ENCODE data around the gene TMEM204.

Gene TMEM204

DNA sequence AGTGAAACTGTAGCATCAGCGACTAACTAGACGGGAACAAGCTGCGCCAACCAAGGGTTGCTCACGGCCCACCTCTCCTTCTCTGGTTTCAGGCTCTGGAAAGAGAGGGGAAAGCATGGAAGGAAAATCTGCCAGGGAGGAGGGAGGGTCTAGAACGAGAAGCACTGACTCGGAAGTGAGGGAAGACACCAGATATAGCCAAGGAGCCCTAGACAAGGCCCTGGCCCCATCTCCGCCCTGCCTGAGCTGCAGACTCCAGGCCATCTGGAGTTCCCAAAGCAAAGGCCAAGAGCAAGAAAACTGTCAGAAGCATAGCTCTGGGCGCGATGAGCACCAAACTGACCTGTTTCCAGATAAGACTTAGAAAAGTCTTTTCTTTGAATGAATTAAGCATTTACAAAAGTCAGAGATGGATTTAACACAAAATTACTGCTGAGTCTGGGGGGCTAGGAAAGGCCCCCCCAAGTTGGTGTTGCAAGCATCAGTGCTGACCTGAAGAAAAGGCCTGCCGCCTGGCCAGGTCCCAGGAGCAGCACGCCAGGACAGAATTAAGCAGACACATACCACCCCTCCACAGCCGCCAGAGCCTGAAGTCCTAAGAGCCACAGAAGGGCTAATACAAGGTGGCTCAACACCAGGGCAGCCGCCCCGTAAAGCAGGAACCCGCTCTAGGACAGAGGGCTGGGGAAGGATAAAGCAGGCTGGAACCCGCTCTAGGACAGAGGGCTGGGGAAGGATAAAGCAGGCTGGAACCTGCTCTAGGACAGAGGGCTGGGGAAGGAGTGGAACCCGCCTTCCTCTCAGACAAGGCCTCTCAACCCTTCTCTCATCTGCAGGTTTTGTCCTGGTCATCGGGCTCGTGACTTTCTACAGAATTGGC lies 20.7 kb downstream of the TMEM204 start:
- no peak for DNase-seq (ENCODE audit: extremely low read depth in 1 of 2, low read depth in 1 of 2)

GRCh38 chr16:1554826-1555445 lies 21.5 kb downstream of the TMEM204 start:
- DNase-seq (ENCODE audit: extremely low read depth in 1 of 2, low read depth in 1 of 2), result no peak

GRCh38 chr16:1556254-1556653 lies 22.8 kb downstream of the TMEM204 start:
- DNase-seq (ENCODE audit: extremely low read depth in 1 of 2, low read depth in 1 of 2), result no peak

- no peak for DNase-seq (ENCODE audit: extremely low read depth in 1 of 2, low read depth in 1 of 2)
Measured at GRCh38 chr16:1557074-1557473, 23.6 kb downstream of the TMEM204 start.

- no peak for DNase-seq (ENCODE audit: extremely low read depth in 1 of 2, low read depth in 1 of 2)
Measured at GRCh38 chr16:1557576-1557975, 24.1 kb downstream of the TMEM204 start.

- no peak for DNase-seq (ENCODE audit: extremely low read depth in 1 of 2, low read depth in 1 of 2)
Measured at GRCh38 chr16:1559446-1559975, 26.0 kb downstream of the TMEM204 start.

DNA sequence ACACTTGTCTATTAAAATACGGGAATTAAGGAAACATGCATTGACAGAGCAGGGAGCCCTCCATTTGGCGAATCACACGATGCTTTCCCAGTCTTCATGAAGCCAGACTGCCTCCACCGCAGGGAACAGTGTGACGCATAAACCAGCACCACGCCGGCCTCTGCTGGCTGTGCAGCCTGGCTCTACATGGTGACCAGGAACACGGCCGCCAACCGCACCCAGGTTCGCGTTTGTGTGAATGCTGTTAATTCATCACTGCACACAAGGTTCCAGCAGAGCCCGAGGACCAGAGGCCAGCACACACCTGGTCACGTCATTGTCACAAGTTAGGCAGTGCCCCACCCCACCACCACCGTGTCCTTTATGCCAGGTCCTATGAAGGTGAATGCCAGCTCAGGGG lies 26.7 kb downstream of the TMEM204 start:
- DNase-seq (ENCODE audit: extremely low read depth in 1 of 2, low read depth in 1 of 2), result no peak

DNA sequence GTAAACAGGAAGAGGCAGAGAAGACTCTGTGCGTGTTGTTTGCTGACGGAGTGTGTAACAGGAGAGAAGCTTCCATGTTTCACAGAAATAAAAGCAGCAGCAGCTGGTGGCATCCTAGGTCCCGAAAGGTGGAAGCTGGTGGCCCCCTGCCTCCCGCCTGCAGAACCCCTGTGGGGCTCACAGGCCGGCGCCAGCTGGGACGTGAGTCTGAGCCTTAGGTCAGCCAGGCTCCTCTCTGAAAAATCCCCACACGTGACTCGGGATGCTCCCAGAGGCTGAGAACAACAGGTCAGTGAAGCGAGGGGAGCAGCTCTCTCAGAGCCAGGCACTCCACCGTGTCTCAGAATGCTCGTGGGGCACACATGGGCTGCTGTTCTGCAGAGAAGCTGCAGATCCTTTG lies 27.4 kb downstream of the TMEM204 start:
- no peak for DNase-seq (ENCODE audit: extremely low read depth in 1 of 2, low read depth in 1 of 2)

GRCh38 chr16:1561266-1561665 lies 27.8 kb downstream of the TMEM204 start:
- DNase-seq (ENCODE audit: extremely low read depth in 1 of 2, low read depth in 1 of 2), result no peak

DNA sequence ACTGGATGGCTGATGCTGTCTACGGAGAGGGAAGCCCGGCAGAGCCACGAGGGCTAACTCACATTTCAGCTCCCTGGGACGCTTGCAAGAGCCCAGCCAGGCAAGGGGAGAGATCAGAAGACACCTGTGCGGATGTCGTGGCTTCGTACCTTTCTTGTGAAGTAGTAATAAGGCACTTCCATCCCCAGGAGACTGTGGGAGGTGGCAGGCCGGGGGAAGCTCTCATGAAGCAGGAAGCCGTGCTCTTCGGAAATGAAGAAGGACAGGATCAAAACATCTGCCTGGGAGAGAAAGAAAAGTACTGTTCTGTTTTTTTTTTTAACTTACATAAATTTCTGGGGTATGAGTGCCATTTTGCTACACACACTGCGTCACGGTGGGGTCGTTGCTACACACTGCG lies 28.4 kb downstream of the TMEM204 start:
- DNase-seq (ENCODE audit: extremely low read depth in 1 of 2, low read depth in 1 of 2), result no peak

DNA sequence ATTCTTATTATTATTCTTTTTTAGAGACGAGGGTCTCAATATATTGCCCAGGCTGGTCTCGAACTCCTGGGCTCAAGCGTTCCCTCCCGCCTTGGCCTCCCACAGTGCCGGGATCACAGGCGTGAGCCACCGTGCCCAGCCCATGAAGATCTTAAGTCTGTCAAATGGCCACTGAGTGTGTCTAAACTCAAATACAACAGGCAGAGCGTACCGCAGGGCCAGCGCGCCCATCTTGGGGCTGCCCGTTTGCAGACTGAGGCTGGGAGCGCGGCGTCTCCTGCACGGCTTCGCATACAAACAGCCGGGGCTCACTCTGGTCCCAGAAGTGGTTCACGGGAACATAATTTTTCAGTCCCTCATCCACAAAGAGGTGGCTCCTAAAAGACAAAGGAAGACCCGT lies 30.3 kb downstream of the TMEM204 start:
- DNase-seq (ENCODE audit: extremely low read depth in 1 of 2, low read depth in 1 of 2), result no peak

GRCh38 chr16:1564325-1564724 lies 30.9 kb downstream of the TMEM204 start:
- no peak for DNase-seq (ENCODE audit: extremely low read depth in 1 of 2, low read depth in 1 of 2)

DNA sequence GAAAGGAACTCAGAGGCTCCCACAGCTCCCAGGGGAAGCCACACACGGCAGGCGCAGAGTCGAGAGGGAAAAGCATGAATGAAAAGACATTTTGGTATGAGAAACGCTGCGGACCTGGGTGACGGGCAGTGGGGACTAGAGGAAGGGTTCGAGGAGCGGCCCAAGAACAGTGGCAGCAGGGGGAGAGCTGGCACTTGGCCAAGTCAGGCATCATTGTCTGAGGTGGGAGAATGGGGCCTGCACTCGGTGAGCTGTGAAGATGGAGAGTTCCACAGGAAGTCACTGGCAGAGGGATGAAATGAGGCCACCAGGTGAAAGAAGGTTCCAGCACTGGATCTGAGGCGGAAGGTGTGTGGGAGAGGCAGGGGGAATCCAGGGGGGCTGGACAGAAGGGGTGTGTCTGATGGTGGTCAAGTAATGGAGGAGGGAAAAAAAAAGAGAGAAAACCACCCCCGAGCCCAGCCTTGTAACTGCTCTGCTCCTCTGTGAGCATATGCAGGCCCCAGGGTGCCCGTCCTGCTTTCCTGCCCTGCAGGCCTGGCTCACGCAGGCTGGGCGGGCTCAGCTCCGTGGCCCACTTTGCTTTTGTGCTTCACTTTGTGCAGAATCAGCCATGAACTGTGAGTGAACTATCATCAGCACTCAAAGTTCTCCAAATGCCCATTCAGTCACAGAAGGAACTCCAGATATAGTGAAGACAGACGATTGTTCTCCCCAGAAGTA lies 31.8 kb downstream of the TMEM204 start:
- no peak for DNase-seq (ENCODE audit: extremely low read depth in 1 of 2, low read depth in 1 of 2)

GRCh38 chr16:1567988-1568387 lies 34.5 kb downstream of the TMEM204 start:
- DNase-seq (ENCODE audit: extremely low read depth in 1 of 2, low read depth in 1 of 2), result no peak

DNA sequence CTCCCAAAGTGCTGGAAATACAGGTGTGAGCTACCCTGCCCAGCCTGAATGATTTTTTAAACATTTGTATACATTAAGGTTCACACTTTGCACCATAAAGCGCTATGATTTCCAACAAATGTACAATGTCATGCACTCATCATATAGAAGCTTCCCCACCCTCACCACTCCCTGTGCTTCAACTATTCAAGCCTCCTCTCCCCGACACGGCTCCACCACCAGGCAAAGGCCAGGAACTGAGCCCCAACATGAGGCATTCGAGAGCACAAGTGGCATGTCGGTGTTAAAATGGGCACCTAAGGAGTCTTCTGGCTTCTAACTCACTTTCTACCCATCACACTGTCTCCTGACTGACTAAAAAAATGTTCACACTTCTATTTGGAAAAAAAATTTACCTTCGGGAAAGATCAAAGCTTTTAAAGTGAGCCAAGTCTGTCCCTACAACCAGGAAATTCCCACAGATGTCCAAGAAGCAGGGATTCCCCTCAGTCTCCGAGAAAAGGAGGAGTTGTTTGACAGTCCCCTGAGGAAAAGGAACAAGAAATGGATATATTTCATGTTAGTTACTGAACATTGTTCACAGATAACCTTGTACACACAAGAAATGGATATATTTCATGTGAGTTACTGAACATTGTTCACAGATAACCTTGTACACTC lies 37.7 kb downstream of the TMEM204 start:
- no peak for DNase-seq (ENCODE audit: extremely low read depth in 1 of 2, low read depth in 1 of 2)

DNA sequence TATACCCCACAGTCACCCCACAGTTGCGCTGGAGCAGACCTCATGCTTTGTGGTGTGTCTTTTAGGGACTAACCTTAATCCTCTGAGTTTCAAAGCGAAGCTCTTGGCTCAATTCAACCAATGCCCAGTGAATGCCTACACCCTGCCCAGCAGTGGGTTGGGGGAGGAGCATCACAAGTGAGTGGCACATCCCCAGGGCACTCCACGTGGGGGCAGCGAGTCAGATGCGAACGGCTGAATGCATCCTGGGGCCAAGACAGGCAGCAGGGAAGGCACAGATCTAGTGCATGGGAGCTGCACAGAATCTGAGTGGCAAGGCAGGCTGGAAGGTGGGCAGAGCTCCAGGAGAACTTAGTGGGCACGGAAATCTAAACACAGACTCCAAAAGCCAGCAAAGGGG lies 39.2 kb downstream of the TMEM204 start:
- no peak for DNase-seq (ENCODE audit: extremely low read depth in 1 of 2, low read depth in 1 of 2)

DNA sequence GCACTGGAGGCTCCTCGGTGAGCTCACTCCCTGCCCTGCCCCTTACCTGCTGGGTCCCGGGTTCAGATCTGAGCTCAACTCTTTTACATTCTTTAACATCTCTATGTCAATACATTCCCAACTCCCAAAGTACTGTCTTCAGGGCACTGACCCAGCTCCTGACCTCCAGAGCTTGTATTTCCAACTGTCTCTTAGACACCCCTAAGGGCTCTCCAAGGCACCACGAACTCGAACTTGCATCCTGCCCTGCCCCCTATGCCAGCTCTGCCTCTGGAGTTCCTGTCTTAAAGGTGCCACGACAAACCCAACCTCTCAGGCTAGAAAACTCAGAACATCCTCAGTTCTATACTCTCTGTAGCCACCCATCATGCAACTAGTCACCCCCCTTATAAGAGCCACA lies 39.8 kb downstream of the TMEM204 start:
- no peak for DNase-seq (ENCODE audit: extremely low read depth in 1 of 2, low read depth in 1 of 2)

DNA sequence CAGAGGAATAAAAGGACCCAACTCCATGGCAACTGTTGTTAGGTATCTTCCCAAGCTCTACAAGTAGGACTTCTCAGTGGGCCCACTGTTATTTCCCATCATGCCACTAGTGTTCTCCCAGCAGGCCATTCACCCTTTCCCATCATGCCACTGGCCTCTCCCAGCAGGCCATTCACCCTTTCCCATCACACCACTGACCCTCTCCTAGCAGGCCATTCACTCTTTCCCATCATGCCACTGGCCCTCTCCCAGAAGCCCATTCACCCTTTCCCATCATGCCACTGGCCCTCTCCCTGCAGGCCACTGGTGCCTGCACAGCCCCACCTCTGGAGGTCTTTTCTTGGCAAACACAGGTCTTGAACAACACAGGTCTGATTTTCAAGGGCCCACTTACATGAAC lies 42.1 kb downstream of the TMEM204 start:
- no peak for DNase-seq (ENCODE audit: extremely low read depth in 1 of 2, low read depth in 1 of 2)

GRCh38 chr16:1579214-1579613 lies 45.7 kb downstream of the TMEM204 start:
- no peak for DNase-seq (ENCODE audit: extremely low read depth in 1 of 2, low read depth in 1 of 2)

GRCh38 chr16:1580256-1580655 lies 46.8 kb downstream of the TMEM204 start:
- no peak for DNase-seq (ENCODE audit: extremely low read depth in 1 of 2, low read depth in 1 of 2)

GRCh38 chr16:1580956-1581355 lies 47.5 kb downstream of the TMEM204 start:
- no peak for DNase-seq (ENCODE audit: extremely low read depth in 1 of 2, low read depth in 1 of 2)
